Nephron progenitor cell (in vitro differentiated cells): Measurements from ENCODE around the gene NALCN.

Experiments
- DNase-seq: peaks from one replicate; pipeline ENCODE4 v3.0.0; 2021
- H3K27ac Mint-ChIP-seq: 2 replicates; pipeline ENCODE4 v1.8.0; 2021; ENCODE audit warnings: mild to moderate bottlenecking, moderate library complexity, mixed read lengths
- H3K27me3 Mint-ChIP-seq: 2 replicates; pipeline ENCODE4 v1.8.0; 2021; ENCODE audit warnings: mild to moderate bottlenecking, low read depth, mixed read lengths; ENCODE audit not compliant: poor library complexity
- H3K36me3 Mint-ChIP-seq: 2 replicates; pipeline ENCODE4 v1.8.0; 2021; ENCODE audit warnings: low read depth, mixed read lengths
- H3K4me1 Mint-ChIP-seq: 2 replicates; pipeline ENCODE4 v1.8.0; 2021; ENCODE audit warnings: mixed read lengths
- H3K4me3 Mint-ChIP-seq: 2 replicates; pipeline ENCODE4 v1.8.0; 2021; ENCODE audit warnings: mild to moderate bottlenecking, moderate library complexity, mixed read lengths
- H3K9me3 Mint-ChIP-seq: 2 replicates; pipeline ENCODE4 v1.8.0; 2021; ENCODE audit warnings: mild to moderate bottlenecking, moderate library complexity, mixed read lengths
- CTCF ChIP-seq: fragments of 200-600 bp; sonication (generic); IDR thresholded peaks from 2 replicates; pipeline ENCODE4 v1.5.0; 2021; ENCODE audit warnings: antibody characterized with exemption

NALCN gene

GRCh38 chr13:101140936-101141335 lies 275.4 kb downstream of the NALCN start:
- Mint-ChIP-seq H3K36me3 (no peaks in the 10 kb centered on the region), H3K4me3 (no peak overlapping the region), H3K27me3 (peaks cover 3% of the 10 kb centered on the region), H3K4me1 (peaks cover 30% of the 10 kb centered on the region), H3K9me3 (peaks cover 6% of the 10 kb centered on the region), H3K27ac (no peak overlapping the region)
- DNase-seq: no peak
- TF ChIP-seq CTCF: no peak

GRCh38 chr13:101140087-101140770 lies 276.1 kb downstream of the NALCN start:
- DNase-seq: no peak
- no peak overlapping the region for H3K4me3 Mint-ChIP-seq
- no peaks in the 10 kb centered on the region for H3K27me3 Mint-ChIP-seq
- no peaks in the 10 kb centered on the region for H3K36me3 Mint-ChIP-seq
- TF ChIP-seq CTCF: no peak
- H3K4me1 Mint-ChIP-seq: peaks cover 25% of the 10 kb centered on the region
- H3K9me3 Mint-ChIP-seq: peaks cover 6% of the 10 kb centered on the region
- no peak overlapping the region for H3K27ac Mint-ChIP-seq

- peaks cover 25% of the 10 kb centered on the region for H3K4me1 Mint-ChIP-seq
- no peak for DNase-seq
- TF ChIP-seq CTCF: no peak
- no peak overlapping the region for H3K4me3 Mint-ChIP-seq
- H3K36me3 Mint-ChIP-seq: no peaks in the 10 kb centered on the region
- no peaks in the 10 kb centered on the region for H3K27me3 Mint-ChIP-seq
- peaks cover 6% of the 10 kb centered on the region for H3K9me3 Mint-ChIP-seq
- no peak overlapping the region for H3K27ac Mint-ChIP-seq
Observed at GRCh38 chr13:101139081-101139480, 277.2 kb downstream of the NALCN start.

GRCh38 chr13:101127741-101128353 lies 288.5 kb downstream of the NALCN start:
- peak; percentile 72 for TF ChIP-seq CTCF
- no peaks in the 10 kb centered on the region for H3K36me3 Mint-ChIP-seq
- DNase-seq: peak; percentile 30
- no peaks in the 10 kb centered on the region for H3K9me3 Mint-ChIP-seq
- no peak overlapping the region for H3K27ac Mint-ChIP-seq
- no peaks in the 10 kb centered on the region for H3K27me3 Mint-ChIP-seq
- H3K4me3 Mint-ChIP-seq: no peak overlapping the region
- no peaks in the 10 kb centered on the region for H3K4me1 Mint-ChIP-seq

- no peaks in the 10 kb centered on the region for H3K4me1 Mint-ChIP-seq
- TF ChIP-seq CTCF: no peak
- H3K4me3 Mint-ChIP-seq: no peak overlapping the region
- no peaks in the 10 kb centered on the region for H3K9me3 Mint-ChIP-seq
- DNase-seq: no peak
- no peak overlapping the region for H3K27ac Mint-ChIP-seq
- no peaks in the 10 kb centered on the region for H3K27me3 Mint-ChIP-seq
- H3K36me3 Mint-ChIP-seq: no peaks in the 10 kb centered on the region
Observed at GRCh38 chr13:101123028-101123427, 293.3 kb downstream of the NALCN start.

- Mint-ChIP-seq H3K4me3 (no peak overlapping the region), H3K9me3 (no peaks in the 10 kb centered on the region), H3K27me3 (no peaks in the 10 kb centered on the region), H3K36me3 (no peaks in the 10 kb centered on the region), H3K27ac (peak overlapping the region; percentile 16), H3K4me1 (no peaks in the 10 kb centered on the region)
- DNase-seq: no peak
- TF ChIP-seq CTCF: no peak
Observed at GRCh38 chr13:101121608-101122007, 294.7 kb downstream of the NALCN start.
